ENCODE measurements around the gene TIMM22. TPM values are rescaled to one million over a fixed set of nuclear protein-coding genes. Genes with fewer than 3 reads are reported as not detected.
"Not testable (repeated sequence)": the region's sequence is repeated elsewhere in the genome, so short reads cannot be mapped to it uniquely, and the experiment has no call there.

TIMM22 gene
- total RNA-seq, 1 experiment from 2014 or later, result 31.0 TPM

GRCh38 chr17:979539-980405 is 17.2 kb upstream of the TIMM22 start, which contains the start of gene NXN:
Gene NXN, minus strand, starts transcription at chr17:979776.
- DNase-seq, result peak; percentile 99
- no peaks in the 10 kb centered on the region for H3K27me3 ChIP-seq (ENCODE audit: control insufficient read depth, insufficient read depth, low read length)
- H3K4me3 ChIP-seq (ENCODE audit: insufficient read depth, low read depth, low read length), result peak within 1 kb of the TSS; percentile 91
- H3K36me3 ChIP-seq (replicated peaks; ENCODE audit: control insufficient read depth, insufficient read depth, low read length), result no peaks in the 10 kb centered on the region

GRCh38 chr17:980406-981291 is 16.3 kb upstream of the TIMM22 start:
- no peaks in the 10 kb centered on the region for H3K36me3 ChIP-seq (replicated peaks; ENCODE audit: control insufficient read depth, insufficient read depth, low read length)
- H3K4me3 ChIP-seq (ENCODE audit: insufficient read depth, low read depth, low read length), result peak overlapping the region; percentile 69
- DNase-seq, result peak; percentile 88
- H3K27me3 ChIP-seq (ENCODE audit: control insufficient read depth, insufficient read depth, low read length), result no peaks in the 10 kb centered on the region

- DNase-seq, result no peak
- no peak overlapping the region for H3K4me3 ChIP-seq (ENCODE audit: insufficient read depth, low read depth, low read length)
- no peaks in the 10 kb centered on the region for H3K27me3 ChIP-seq (ENCODE audit: control insufficient read depth, insufficient read depth, low read length)
- no peaks in the 10 kb centered on the region for H3K36me3 ChIP-seq (replicated peaks; ENCODE audit: control insufficient read depth, insufficient read depth, low read length)
Measured at GRCh38 chr17:981292-981658, 15.7 kb upstream of the TIMM22 start.

GRCh38 chr17:983921-984320 is 13.0 kb upstream of the TIMM22 start:
- no peaks in the 10 kb centered on the region for H3K27me3 ChIP-seq (ENCODE audit: control insufficient read depth, insufficient read depth, low read length)
- H3K36me3 ChIP-seq (replicated peaks; ENCODE audit: control insufficient read depth, insufficient read depth, low read length), result no peaks in the 10 kb centered on the region
- H3K4me3 ChIP-seq (ENCODE audit: insufficient read depth, low read depth, low read length), result no peak overlapping the region
- DNase-seq, result no peak

GRCh38 chr17:986322-986929 is 10.5 kb upstream of the TIMM22 start:
- no peak for DNase-seq
- H3K4me3 ChIP-seq (ENCODE audit: insufficient read depth, low read depth, low read length), result no peak overlapping the region
- no peaks in the 10 kb centered on the region for H3K27me3 ChIP-seq (ENCODE audit: control insufficient read depth, insufficient read depth, low read length)
- H3K36me3 ChIP-seq (replicated peaks; ENCODE audit: control insufficient read depth, insufficient read depth, low read length), result no peaks in the 10 kb centered on the region

GRCh38 chr17:987931-988330 is 9.0 kb upstream of the TIMM22 start:
- no peak for DNase-seq
- no peak overlapping the region for H3K4me3 ChIP-seq (ENCODE audit: insufficient read depth, low read depth, low read length)
- no peaks in the 10 kb centered on the region for H3K27me3 ChIP-seq (ENCODE audit: control insufficient read depth, insufficient read depth, low read length)
- no peaks in the 10 kb centered on the region for H3K36me3 ChIP-seq (replicated peaks; ENCODE audit: control insufficient read depth, insufficient read depth, low read length)

GRCh38 chr17:988561-988960 is 8.4 kb upstream of the TIMM22 start:
- DNase-seq, result no peak
- no peak overlapping the region for H3K4me3 ChIP-seq (ENCODE audit: insufficient read depth, low read depth, low read length)
- no peaks in the 10 kb centered on the region for H3K27me3 ChIP-seq (ENCODE audit: control insufficient read depth, insufficient read depth, low read length)
- no peaks in the 10 kb centered on the region for H3K36me3 ChIP-seq (replicated peaks; ENCODE audit: control insufficient read depth, insufficient read depth, low read length)

- H3K4me3 ChIP-seq (ENCODE audit: insufficient read depth, low read depth, low read length), result no peak overlapping the region
- H3K36me3 ChIP-seq (replicated peaks; ENCODE audit: control insufficient read depth, insufficient read depth, low read length), result no peaks in the 10 kb centered on the region
- no peaks in the 10 kb centered on the region; the same call in 1 of the 2 replicates for H3K27me3 ChIP-seq (ENCODE audit: control insufficient read depth, insufficient read depth, low read length)
- DNase-seq, result peak; percentile 35
Measured at GRCh38 chr17:992933-993332, 4.0 kb upstream of the TIMM22 start.

- H3K36me3 ChIP-seq (replicated peaks; ENCODE audit: control insufficient read depth, insufficient read depth, low read length); DNase-seq; H3K4me3 ChIP-seq (ENCODE audit: insufficient read depth, low read depth, low read length); H3K27me3 ChIP-seq (ENCODE audit: control insufficient read depth, insufficient read depth, low read length): not testable (repeated sequence)
Measured at GRCh38 chr17:995324-995723, 1.6 kb upstream of the TIMM22 start.

GRCh38 chr17:998111-998510 is 1.2 kb downstream of the TIMM22 start:
- Histone ChIP-seq H3K27me3 (ENCODE audit: control insufficient read depth, insufficient read depth, low read length) (no peaks in the 10 kb centered on the region; the same call in 1 of the 2 replicates), H3K36me3 (replicated peaks; ENCODE audit: control insufficient read depth, insufficient read depth, low read length) (peaks cover 12% of the 10 kb centered on the region), H3K4me3 (ENCODE audit: insufficient read depth, low read depth, low read length) (0 out of 2 replicates have a peak overlapping the region, but pooled peaks have one; percentile 78)
- no peak for DNase-seq

GRCh38 chr17:1000597-1001461 is 3.9 kb downstream of the TIMM22 start:
- no peak overlapping the region for H3K4me3 ChIP-seq (ENCODE audit: insufficient read depth, low read depth, low read length)
- no peak for DNase-seq
- H3K27me3 ChIP-seq (ENCODE audit: control insufficient read depth, insufficient read depth, low read length), result no peaks in the 10 kb centered on the region; the same call in 1 of the 2 replicates
- H3K36me3 ChIP-seq (replicated peaks; ENCODE audit: control insufficient read depth, insufficient read depth, low read length), result peaks cover 12% of the 10 kb centered on the region

GRCh38 chr17:1001640-1002411 is 4.9 kb downstream of the TIMM22 start:
- H3K27me3 ChIP-seq (ENCODE audit: control insufficient read depth, insufficient read depth, low read length), result no peaks in the 10 kb centered on the region
- peaks cover 12% of the 10 kb centered on the region for H3K36me3 ChIP-seq (replicated peaks; ENCODE audit: control insufficient read depth, insufficient read depth, low read length)
- DNase-seq, result no peak
- H3K4me3 ChIP-seq (ENCODE audit: insufficient read depth, low read depth, low read length), result no peak overlapping the region

GRCh38 chr17:1002412-1002753 is 5.5 kb downstream of the TIMM22 start:
- DNase-seq, result no peak
- Histone ChIP-seq H3K27me3 (ENCODE audit: control insufficient read depth, insufficient read depth, low read length) (no peaks in the 10 kb centered on the region), H3K36me3 (replicated peaks; ENCODE audit: control insufficient read depth, insufficient read depth, low read length) (peaks cover 13% of the 10 kb centered on the region), H3K4me3 (ENCODE audit: insufficient read depth, low read depth, low read length) (no peak overlapping the region)

All from H7 (cell line).